SU-DHL-6 (cell line): ENCODE measurements around the gene VAC14.

ENCODE experiments used
- H2AFZ ChIP-seq: fragments of 200-600 bp; sonication (generic); 2 replicates; pipeline ENCODE4 v1.6.1; 2014; ENCODE audit warnings: low read depth, mild to moderate bottlenecking, moderate library complexity, mixed read lengths, antibody characterized with exemption, low read length; ENCODE audit not compliant: severe bottlenecking
- H3F3A ChIP-seq: fragments of 200-600 bp; shearing (Covaris generic); 2 replicates; pipeline ENCODE4 v1.6.0; 2016; ENCODE audit warnings: antibody characterized with exemption, mild to moderate bottlenecking; ENCODE audit not compliant: insufficient read depth
- H3K27ac ChIP-seq: fragments of 200-600 bp; sonication (generic); 2 replicates; pipeline ENCODE4 v1.5.1; 2016; ENCODE audit warnings: low read depth, mild to moderate bottlenecking, low read length, moderate library complexity, mixed read lengths
- H3K27me3 ChIP-seq: fragments of 200-600 bp; sonication (generic), shearing (Covaris generic); 2 replicates; pipeline ENCODE4 v1.6.0; 2014; ENCODE audit warnings: mild to moderate bottlenecking, low read length
- H3K36me3 ChIP-seq: fragments of 200-600 bp; sonication (generic); 2 replicates; pipeline ENCODE4 v1.6.1; 2014; ENCODE audit warnings: mild to moderate bottlenecking, low read length, mixed read lengths
- H3K4me2 ChIP-seq: fragments of 300-600, 200-600 bp; shearing (Covaris generic), sonication (generic); 2 replicates; pipeline ENCODE4 v1.6.0; 2014; ENCODE audit warnings: low read length, low read depth, mild to moderate bottlenecking; ENCODE audit not compliant: poor library complexity, severe bottlenecking
- H3K4me3 ChIP-seq: fragments of 200-600 bp; sonication (generic); 2 replicates; pipeline ENCODE4 v1.5.1; 2014; ENCODE audit warnings: antibody characterized with exemption, low read length, mild to moderate bottlenecking, mixed read lengths; ENCODE audit not compliant: insufficient read depth, poor library complexity, severe bottlenecking
- H3K79me2 ChIP-seq: fragments of 200-600 bp; sonication (generic); 2 replicates; pipeline ENCODE4 v1.6.1; 2014; ENCODE audit warnings: mild to moderate bottlenecking, low read length, moderate library complexity; ENCODE audit not compliant: insufficient read depth
- H3K9ac ChIP-seq: fragments of 200-600 bp; sonication (generic); 2 replicates; pipeline ENCODE4 v1.7.0; 2014; ENCODE audit warnings: mild to moderate bottlenecking, low read length
- H3K9me2 ChIP-seq: fragments of 200-600 bp; sonication (generic); replicated peaks from 2 replicates; pipeline ENCODE4 v1.6.1; 2014; ENCODE audit warnings: low read length; ENCODE audit not compliant: insufficient read depth
- H3K9me3 ChIP-seq: fragments of 200-600 bp; sonication (generic); 2 replicates; pipeline ENCODE4 v1.6.1; 2014; ENCODE audit warnings: low read length, mixed read lengths; ENCODE audit not compliant: insufficient read depth
- H4K20me1 ChIP-seq: fragments of 200-600 bp; sonication (generic); 2 replicates; pipeline ENCODE4 v1.6.1; 2014; ENCODE audit warnings: low read depth, mild to moderate bottlenecking, antibody characterized with exemption, low read length, moderate library complexity, mixed read lengths
- CTCF ChIP-seq: fragments of 200-600 bp; sonication (generic); IDR thresholded peaks from one replicate; pipeline ENCODE4 v1.5.1; 2017; ENCODE audit warnings: antibody characterized with exemption, mild to moderate bottlenecking, low read length, moderate library complexity; ENCODE audit not compliant: insufficient read depth, poor library complexity, severe bottlenecking
- EZH2phosphoT487 ChIP-seq: fragments of 200-600 bp; sonication (generic), shearing (Covaris generic); conservative IDR thresholded peaks from 2 replicates; pipeline ENCODE4 v1.6.1; 2018; ENCODE audit warnings: mild to moderate bottlenecking, antibody characterized with exemption, low read length, moderate library complexity, mixed read lengths

VAC14 gene

GRCh38 chr16:70767377-70768202 lies 33.4 kb downstream of the VAC14 start:
- TF ChIP-seq EZH2phosphoT487 = no peak
- TF ChIP-seq CTCF = no peak
- Histone ChIP-seq H3K9me2 (no peaks in the 10 kb centered on the region), H3K9me3 (no peaks in the 10 kb centered on the region), H3K36me3 (no peaks in the 10 kb centered on the region), H3F3A (no peaks in the 10 kb centered on the region), H3K4me3 (no peak overlapping the region), H3K79me2 (no peaks in the 10 kb centered on the region), H3K4me2 (no peak overlapping the region), H3K27ac (no peak overlapping the region), H3K27me3 (no peaks in the 10 kb centered on the region), H2AFZ (no peak overlapping the region), H3K9ac (no peak overlapping the region), H4K20me1 (no peaks in the 10 kb centered on the region)

GRCh38 chr16:70766658-70767057 lies 34.3 kb downstream of the VAC14 start:
- Histone ChIP-seq H3K4me3 (no peak overlapping the region), H3F3A (no peaks in the 10 kb centered on the region), H4K20me1 (no peaks in the 10 kb centered on the region), H3K27ac (no peak overlapping the region), H3K27me3 (no peaks in the 10 kb centered on the region), H3K9me3 (no peaks in the 10 kb centered on the region), H2AFZ (no peak overlapping the region), H3K9me2 (no peaks in the 10 kb centered on the region), H3K4me2 (no peak overlapping the region), H3K79me2 (no peaks in the 10 kb centered on the region), H3K9ac (no peak overlapping the region), H3K36me3 (no peaks in the 10 kb centered on the region)
- TF ChIP-seq EZH2phosphoT487 (no peak), CTCF (no peak)

GRCh38 chr16:70766176-70766575 lies 34.8 kb downstream of the VAC14 start:
- TF ChIP-seq EZH2phosphoT487 (no peak), CTCF (no peak)
- no peak overlapping the region for H3K27ac ChIP-seq
- H3K9ac ChIP-seq = no peak overlapping the region
- H4K20me1 ChIP-seq = no peaks in the 10 kb centered on the region
- no peaks in the 10 kb centered on the region for H3F3A ChIP-seq
- no peaks in the 10 kb centered on the region for H3K9me2 ChIP-seq
- no peaks in the 10 kb centered on the region for H3K27me3 ChIP-seq
- no peak overlapping the region for H3K4me3 ChIP-seq
- no peaks in the 10 kb centered on the region for H3K79me2 ChIP-seq
- no peak overlapping the region for H2AFZ ChIP-seq
- H3K9me3 ChIP-seq = no peaks in the 10 kb centered on the region
- H3K36me3 ChIP-seq = no peaks in the 10 kb centered on the region
- H3K4me2 ChIP-seq = no peak overlapping the region
